Amygdala (tissue), 56 donors: ENCODE data around the gene C9orf72.
"Not testable (repeated sequence)": the region's sequence is repeated elsewhere in the genome, so short reads cannot be mapped to it uniquely, and the experiment has no call there.

Source experiments
- DNase-seq, 56 donors: peaks; one replicate each; lab custom pipeline; 2025; lab: John Stamatoyannopoulos, UW

C9orf72 gene

DNA sequence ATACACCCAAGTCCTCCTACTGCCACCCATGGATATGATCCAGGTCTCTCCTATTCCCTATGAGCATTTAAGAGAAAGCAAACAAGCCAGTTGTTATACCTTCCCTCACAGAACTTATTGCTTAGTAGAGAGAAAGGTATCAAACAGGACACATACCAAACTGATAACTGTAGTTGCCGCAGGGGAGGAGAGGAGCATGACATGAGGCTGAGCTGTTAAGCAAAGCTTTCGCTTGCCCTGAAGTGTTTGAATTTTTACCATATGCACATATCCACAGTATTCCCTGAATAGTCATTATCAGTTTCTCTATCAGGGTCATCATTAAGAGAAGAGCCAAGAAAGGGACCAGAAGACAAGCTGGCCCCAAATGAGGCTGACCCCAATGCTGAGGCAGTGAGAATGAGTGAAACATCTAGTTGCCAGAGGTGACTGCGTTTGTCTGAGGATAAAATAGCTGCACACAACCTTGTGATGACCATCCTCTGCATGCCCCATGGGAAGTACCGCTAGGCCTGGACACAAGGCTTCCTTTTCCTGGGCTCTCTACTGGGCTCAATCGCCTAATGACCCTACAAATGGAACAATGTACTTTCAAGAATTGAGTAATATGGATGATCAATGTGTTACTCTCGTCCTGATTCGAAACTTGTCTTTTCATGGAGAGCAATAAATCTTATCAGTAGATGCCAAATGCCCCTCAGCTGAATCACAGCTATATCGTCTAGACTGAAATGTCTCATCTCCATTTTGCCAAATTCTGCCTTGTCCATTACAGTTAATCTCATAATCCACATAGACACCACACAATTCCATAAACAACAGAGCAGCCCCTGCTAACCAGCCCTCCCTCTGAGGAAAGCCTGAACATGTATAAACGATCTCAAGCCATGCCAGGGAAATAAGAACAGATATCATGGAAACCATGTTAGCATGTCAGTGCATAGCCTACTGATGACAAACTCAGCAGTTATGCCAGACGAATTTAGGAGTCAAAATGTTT is 53.5 kb downstream of the C9orf72 start:
- no peak for DNase-seq

DNA sequence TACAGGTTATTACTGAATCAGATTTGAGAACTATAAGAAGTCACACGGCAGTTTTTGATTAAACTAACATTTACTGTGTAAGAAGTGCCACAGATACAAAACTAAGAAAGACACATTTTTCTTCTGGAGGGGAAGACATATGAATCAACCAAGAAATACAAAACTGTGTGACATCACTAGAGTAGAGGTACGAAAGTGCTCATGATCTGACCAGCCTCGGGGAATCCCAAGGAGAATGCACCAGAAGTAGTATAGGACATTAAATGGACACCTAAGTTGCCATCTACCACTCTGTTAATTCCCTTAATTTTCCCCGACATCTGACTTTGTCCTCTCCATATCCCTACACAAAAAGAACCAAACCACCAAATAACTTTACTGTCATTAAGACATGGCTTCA is 54.5 kb downstream of the C9orf72 start:
- DNase-seq, result no peak

DNA sequence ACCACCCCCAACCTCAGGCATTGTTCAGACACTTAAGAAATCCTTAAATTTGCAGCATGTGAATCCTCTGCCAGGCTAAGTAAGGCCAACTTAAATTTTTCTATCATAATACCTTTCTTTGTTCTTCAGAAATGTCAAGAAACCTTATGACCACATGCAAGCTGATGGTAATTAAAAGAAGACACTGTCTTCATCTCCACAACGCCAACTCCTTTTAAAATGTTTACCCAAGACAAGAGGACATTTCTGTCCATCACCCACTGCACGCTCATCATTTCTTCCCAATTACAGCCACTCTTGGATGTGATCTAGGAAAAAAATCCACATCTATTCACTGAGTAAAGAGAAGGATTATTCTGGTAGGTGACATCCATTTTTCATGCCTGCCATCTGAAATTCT is 55.3 kb downstream of the C9orf72 start:
- no peak for DNase-seq

DNA sequence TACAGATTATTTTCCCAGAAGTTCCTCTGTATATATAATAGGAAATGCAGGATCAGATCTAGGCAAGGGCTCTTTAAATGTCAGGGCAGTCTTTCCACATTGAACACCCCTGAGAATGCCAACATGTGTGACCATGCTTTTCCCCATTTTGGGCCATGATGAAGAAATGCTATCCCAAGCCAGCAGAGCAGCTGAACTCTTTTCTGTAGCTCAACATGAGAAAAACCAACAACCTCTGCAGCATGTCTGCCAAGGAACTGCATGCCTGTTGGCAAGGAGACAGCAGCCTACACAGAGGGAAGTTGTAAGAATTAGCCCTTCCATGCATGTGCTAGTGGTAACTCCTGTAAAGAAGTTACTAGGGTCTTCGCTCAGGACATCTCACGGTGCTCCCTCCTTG is 58.7 kb downstream of the C9orf72 start:
- no peak for DNase-seq

DNA sequence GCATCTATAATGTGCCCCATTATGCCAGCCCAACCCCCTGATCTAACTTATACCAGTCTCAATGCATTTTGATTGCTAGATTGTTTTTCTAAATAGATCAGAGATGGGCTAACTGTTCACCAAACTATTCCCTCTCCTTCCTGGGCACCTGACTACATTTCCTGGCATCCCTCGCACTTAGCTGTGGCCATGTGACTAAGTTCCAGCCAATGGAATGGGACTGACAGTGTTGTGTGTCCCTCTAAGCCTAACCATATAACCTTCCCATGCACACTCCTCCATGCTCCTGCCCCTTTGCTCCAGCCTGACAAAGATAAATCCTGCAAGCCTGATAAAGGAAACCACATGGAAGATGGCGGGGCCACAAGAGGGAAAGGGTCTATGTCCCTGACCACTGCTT is 61.5 kb downstream of the C9orf72 start:
- DNase-seq, result no peak

DNA sequence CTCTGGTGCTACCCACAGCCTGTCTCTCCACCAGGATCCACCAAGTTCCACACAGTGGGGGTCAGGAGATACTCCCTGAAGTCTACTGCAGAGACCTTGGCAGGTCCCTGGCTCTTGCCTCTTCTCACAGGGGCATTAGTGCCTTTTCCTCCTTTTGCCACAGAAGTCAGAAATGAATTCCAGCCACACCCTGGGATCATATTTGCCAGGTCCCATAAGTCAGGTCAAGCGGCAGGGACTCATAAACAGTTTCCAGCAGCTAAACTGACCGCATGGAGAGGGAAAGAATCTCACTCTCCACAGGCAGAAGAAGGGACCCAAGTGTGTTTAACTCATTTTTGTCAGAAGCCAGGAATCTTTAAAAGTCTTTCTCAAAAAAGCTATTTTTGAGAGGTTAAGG is 62.5 kb downstream of the C9orf72 start:
- no peak for DNase-seq

DNA sequence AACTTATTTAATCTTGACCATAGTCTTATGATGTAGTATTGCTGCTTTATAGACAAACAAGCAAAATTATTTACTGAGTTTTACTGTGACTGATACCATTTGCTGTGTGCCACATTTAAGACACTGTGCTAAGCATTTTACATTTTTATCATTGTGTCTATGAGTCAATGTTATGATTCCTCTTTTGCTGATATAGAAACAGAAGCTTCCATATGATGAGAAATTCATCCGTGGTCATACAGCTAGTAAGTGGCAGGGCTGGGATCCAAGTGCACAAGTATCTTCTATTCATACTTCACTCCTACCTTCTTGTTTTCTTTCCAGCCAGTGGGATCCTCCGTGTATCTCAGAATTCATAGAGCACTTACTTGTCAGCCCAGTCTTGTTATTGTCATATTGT is 66.3 kb downstream of the C9orf72 start:
- no peak for DNase-seq

DNA sequence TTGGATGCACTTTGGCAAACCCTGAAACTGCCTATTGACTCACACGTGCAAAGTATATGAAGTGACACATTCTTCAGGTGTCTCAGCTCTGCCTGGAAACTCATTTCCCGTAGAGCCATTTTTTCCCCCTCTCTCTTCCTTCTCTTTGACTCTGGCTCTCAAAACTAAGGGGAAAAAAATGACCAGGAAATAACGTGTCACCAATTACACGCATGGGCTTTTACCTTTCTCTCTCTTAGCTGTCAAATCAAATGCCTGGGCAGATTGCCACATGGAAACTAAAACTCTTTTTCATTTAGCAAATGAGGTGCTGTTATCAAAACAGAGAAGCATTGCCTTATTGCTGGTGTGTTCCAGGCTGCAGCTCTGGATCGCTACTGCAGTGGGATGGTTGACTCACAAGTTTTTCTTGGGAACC is 67.5 kb downstream of the C9orf72 start:
- no peak for DNase-seq

DNA sequence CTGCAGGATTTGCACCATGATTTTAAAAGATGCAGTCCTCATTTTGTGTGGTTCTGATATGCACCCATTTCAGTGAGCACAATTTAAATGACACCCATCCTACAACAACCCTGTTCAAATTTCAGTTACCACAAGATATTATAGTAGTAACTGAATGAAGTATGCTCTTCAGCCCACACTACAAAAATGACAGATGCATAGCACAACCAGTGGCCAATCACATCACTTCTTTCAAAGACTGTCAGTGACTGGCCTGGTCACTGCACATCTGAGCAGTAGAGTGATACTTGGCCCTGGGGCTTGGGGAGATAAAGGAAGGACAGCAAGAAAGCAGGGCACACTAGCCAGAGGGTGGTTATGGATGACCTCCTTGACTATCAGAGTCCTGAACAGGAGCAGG is 69.0 kb downstream of the C9orf72 start:
- no peak for DNase-seq

DNA sequence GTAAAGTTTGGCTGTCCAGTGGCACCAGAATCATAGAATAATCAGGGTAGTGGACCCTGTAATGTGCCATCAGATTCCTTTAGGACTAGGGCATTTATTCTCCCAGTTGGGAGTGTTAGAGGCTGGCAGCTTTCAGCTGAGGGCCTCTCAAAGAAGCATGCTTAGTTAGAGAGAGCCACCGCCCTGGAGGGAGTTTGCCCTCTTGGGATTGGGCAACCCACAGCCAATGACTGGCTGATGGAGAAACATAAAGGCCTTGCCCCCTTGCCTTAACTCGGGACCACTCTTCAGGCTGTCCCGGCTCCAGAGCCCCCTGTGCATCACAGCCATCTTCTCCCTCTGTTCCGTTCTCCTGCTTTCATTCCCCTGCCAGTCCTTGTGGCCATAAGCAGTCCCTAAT is 69.7 kb downstream of the C9orf72 start:
- DNase-seq, result no peak

DNA sequence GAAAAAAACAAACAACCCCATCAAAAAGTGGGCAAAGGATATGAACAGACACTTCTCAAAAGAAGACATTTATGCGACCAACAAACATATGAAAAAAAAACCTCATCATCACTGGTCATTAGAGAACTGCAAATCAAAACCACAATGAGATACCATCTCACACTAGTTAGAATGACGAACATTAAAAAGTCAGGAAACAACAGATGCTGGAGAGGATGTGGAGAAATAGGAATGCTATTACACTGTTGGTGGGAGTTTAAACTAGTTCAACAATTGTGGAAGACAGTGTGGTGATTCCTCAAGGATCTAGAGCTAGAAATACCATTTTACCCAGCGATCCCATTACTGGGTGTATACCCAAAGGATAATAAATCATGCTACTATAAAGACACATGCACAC is 72.4 kb downstream of the C9orf72 start:
- DNase-seq, result not testable (repeated sequence)

DNA sequence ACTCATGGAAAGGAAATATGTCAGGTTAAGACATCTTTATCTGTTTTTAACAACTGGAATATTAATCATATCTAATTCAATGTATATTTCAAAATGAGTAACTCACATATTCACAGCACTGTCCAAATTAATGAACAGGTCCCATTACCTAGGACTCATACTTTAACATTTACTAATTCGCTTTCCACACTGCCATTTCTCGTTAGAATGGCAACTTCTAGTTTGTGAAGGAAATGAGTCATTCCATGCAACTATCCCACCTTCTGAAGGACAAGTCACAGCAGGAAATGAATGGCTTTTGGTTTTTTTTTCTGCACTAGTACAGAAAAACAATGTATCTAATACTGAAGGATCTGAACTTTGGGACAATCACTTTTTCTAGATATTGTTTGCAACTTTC is 73.8 kb downstream of the C9orf72 start:
- DNase-seq, result no peak

DNA sequence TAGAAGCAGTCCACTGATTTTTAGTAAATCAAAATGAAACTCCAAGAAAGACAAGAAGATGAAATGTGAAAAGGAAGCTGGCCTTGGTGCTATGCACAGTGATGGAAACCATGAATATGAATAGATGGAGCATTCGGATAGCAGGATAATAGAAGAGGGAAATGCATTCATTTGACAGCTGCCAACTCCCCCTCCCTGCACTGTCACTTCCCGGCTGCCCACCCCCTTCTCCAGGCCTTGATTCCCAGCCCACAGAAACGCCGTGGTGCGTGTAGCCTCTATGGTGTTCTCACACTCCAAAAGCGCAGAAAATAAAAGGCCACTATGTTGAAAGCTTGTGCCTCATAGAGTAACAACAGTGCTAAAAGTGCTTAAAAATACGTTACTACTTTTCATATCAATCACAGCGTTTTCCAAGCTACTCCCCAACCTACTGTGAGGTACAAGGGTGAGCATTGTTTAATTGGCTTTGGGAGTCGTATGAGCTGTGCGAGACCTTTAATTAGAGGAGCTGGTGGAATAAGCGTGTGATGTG is 75.3 kb downstream of the C9orf72 start:
- peak in 41 of 56 donors; percentile 4 to 64 (median 32) for DNase-seq
